Hematopoietic multipotent progenitor cell treated with erythropoietin and hydrocortisone succinate and interleukin-3 and kit ligand, for 17 days (in vitro differentiated cells): ENCODE results near the gene KCTD19.

Source experiments
- DNase-seq: peaks from one replicate; pipeline ENCODE4 v3.0.0-alpha.2; 2015; ENCODE audit warnings: low spot score

Gene KCTD19

DNA sequence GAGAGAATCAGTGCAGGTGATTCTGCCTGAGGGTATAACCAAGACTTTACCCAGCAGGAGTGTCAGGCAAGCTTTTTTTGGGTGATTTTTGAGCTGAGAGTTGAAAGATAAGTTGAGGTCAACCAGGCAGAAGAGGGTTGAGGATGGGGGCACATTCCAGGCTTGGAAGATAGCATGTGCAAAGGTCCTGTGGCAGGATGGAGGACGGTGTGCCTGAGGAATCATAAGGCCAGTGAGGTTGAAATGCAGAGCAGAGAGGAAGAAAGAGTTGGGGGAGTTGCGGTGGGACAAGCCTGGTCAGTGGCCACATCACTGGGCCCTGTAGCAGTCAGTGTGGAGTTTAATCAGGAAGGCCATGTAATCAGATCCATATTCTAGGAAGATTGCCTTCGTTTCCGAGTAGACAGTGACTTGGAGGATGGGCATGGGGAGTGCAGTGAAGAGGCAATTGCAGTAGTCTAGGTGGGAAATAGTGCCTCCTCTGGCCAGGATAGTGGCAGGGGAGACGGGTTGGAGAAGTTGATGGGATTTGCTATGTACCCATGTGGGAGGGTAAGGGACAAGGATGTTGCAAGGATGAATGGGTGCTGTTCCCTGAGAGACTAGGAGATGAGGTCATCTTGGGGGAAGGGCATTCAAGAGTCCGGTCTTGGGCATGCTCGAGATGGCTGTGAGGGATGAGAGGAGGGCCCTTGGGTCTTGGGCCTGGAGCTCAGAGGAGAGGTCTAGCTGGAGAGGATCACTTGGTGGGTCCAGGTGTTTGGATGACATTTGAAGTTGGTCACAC is 43.3 kb downstream of the KCTD19 start:
- DNase-seq = no peak

DNA sequence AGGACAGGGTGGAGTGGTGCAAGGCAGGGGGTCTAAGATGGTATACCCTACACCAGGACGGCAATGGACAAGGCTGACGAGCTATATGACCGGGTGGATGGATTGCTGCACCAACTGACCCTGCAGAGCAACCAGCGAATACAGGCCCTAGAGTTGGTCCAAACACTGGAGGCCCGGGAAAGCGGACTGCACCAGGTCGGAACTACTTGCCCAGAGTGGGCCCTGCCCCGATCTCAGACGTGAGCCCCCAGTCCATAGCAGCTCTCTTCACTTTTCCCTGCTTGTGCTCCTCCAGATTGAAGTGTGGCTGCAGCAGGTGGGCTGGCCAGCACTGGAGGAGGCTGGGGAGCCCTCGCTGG is 44.1 kb downstream of the KCTD19 start:
- DNase-seq = no peak

GRCh38 chr16:67281536-67282446 is 44.8 kb downstream of the KCTD19 start:
- DNase-seq = no peak

- DNase-seq = no peak
Measured at GRCh38 chr16:67280090-67281015, 46.2 kb downstream of the KCTD19 start.

GRCh38 chr16:67279296-67280089 is 47.0 kb downstream of the KCTD19 start, which contains the start of gene PLEKHG4:
PLEKHG4 (plus strand) TSS chr16:67279532; CDS start chr16:67280045, 513 bp downstream.
- peak; percentile 88 for DNase-seq

DNA sequence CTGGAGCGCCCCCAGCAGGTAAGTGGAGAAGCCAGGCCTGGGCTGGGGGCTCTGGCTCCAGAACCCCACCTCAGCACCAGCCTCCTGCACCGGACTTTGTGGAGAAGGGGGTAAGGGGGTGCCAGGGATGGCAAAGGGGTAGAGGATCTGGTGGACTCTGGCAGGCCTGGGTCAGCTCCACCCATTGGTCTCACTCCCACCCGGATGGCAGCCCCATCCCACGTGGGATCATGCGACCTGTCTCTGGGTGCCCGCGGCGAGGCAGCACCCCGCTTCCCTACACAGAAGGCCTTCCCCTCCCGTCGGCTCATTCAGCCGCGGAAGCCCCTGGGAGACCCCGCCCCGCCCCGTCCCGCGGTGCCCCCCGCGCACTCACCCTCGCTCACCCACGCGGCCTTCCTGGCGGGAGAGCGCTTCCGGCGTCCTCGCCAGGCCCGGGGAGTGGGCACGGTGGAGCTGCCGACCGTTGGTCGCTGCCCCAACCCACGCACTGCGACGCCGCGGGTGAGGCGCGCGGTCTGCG is 47.7 kb downstream of the KCTD19 start:
- peak; percentile 57 for DNase-seq

DNA sequence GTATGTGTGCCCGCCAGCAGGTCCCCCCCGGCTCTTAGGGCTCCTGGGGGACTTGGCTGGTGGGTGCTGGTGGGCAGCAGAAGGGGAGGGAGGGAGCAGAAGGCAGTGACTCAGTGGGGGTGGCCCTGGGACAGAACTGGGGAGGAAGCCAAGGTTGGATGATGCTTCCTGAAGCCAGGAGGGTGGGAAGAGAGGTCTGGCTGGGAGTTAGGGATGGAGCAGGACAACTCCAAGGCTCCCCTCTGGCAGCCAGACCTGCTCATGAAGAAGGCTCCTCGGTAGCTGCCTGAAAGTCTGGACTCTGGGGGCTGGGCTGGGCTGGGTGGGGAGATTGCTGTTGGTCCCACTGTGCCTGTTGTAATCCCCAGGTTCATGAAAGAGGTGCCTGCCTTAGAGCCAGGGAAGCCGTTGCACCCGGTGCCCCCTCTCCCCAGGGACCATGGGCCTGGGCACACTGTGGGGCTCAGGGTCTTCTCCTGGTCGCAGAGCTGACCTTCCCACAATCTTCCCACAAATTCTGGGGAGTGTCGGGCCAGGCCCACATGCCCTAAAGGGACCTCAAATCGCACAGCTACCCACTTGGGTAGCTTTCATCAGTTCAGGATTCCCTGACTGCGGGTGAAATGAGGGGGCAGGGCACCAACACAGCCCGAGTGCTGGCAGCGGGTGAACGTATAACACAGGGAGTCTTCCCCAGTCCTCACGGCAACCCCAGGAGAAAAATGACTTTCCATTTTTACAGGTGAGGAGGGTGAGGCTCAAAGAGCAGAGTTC is 48.4 kb downstream of the KCTD19 start:
- DNase-seq = no peak

DNA sequence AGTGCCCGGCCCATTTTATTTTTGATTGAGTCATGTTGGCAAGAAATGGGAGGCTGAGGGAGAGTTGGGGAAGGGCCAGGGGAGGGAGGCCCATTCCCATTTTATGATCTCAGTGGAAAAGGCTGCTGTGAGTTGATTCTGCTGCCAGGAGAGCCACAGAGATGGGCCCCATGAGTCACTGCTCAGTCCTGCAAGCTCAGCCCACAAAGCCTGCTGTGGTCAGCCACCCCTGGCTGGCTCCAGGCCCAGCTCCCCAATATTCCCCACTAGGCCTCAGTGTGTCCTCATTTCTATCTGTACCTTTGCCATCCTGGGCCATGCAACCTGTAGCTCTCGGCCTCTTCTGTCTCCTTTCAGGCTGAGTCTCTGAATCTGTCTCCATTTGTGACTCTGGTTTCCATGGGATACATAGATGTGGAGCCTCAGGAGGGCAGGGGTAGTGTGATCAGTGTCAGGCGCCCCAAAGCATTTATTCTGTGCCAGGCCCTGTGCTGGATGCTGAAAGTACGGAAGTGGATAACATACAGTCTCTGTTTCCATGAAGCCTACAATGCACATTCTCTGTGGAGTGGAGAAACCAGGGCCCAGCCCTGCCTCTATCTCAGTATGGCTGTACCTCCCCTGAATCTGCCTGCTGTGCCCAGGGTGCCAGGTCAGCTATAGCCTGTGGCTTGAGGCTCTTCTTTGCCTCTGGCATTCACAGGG is 49.1 kb downstream of the KCTD19 start:
- DNase-seq = peak; percentile 45

- DNase-seq = no peak
Measured at GRCh38 chr16:67275321-67275720, 51.2 kb downstream of the KCTD19 start.

DNA sequence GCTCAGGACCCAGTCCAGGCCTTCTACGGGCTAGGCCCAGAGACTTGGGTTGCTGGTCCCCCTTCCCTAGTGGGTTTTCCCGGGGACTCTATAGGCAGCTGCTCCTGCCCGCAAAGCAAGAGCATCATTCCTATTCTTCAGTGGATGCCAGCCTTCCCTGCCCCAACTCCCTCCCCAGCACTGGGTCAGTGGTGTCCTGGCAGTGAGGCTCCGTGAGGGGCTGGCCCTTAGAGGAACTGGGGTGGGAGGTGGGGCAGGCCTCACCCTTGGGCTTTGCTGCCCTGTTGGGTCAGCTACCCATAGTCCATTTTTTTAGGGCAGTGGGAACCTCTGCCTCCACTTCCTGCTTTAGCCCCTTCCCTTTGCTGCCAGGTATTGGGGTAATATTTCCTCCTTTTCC is 55.1 kb downstream of the KCTD19 start:
- no peak for DNase-seq

DNA sequence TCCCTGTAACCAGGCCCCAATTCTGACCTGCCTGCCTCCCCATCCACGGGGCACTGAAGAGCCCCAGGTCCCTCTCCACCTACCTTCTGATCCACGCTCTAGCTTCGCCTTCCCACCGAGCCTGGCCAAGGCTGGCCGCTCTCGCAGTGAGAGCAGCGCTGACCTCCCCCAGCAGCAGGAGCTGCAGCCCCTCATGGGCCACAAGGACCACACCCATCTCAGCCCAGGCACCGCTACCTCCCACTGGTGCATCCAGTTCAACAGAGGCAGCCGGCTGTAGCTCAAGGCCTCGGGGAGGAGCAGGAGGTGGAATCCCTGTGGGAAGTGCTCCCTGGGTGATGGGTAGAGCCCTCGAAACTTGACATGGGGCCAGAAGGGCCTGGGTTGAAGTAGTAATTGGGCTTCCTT is 55.6 kb downstream of the KCTD19 start:
- no peak for DNase-seq

DNA sequence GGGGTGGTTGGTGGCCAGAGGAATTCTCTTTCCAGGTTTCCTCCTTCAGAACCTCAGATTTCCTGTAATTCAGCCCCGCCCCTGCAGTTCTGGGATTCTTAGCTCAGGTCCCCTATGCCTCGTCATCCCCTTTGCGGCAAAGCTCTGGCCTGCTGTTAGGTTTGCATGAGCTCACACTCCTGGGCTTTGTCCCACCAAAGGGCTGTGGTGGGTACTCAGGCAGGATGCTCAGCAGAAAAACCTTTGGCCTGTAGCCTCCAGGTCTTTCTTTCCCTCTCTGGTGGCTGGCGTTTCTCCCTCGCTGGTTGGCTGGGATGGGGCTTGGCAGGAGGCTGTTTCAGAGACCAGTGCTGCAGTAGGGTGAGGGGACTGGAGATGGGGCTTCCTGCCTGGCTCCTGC is 56.8 kb downstream of the KCTD19 start:
- DNase-seq = no peak

DNA sequence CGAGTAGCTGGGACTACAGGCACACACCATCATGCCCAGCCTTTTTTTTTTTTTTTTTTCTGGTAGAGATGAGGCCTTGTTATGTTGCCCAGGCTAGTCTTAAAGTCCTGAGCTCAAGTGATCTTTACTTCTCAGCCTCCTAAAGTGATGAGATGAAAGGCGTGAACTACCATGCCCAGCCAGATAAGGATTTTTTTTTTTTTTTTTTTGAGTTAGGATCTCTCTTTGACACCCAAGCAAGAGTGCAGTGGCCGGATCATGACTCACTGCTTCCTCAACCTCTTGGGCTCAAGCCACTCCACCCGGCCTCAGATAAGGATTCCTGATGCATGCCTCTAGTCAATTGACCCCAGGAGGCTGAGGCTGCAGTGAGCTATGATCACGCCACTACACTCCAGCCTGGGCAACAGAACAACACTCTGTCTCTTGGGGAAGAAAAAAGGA is 58.4 kb downstream of the KCTD19 start:
- DNase-seq = peak; percentile 94

DNA sequence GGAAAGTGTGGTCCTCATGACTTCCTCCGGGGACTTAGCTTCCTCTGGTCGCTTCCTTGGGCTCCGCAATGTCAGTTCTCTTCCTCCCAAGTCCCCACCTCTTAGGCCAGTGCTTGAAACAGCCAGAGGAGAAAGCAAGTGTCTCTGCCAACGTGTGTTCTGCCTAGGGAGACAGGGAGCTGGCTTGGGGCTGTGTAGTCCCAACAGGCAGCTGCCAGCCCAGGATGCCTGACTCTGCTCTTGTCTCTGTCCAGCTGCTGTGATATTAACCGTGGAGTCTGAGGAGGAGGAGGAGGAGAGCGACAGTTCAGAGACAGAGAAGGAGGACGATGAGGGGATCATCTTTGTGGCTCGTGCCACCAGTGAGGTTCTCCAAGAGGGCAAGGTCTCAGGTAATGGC is 60.7 kb downstream of the KCTD19 start:
- DNase-seq = no peak

- no peak for DNase-seq
Measured at GRCh38 chr16:67264866-67265265, 61.7 kb downstream of the KCTD19 start.

GRCh38 chr16:67264277-67264676 is 62.3 kb downstream of the KCTD19 start:
- DNase-seq = no peak

GRCh38 chr16:67263201-67263600 is 63.3 kb downstream of the KCTD19 start:
- no peak for DNase-seq

GRCh38 chr16:67260426-67261063 is 66.0 kb downstream of the KCTD19 start:
- peak; percentile 80 for DNase-seq

- no peak for DNase-seq
Measured at GRCh38 chr16:67259705-67260104, 66.8 kb downstream of the KCTD19 start.
